ENCODE measurements around the gene SLC5A11.

Gene SLC5A11

DNA sequence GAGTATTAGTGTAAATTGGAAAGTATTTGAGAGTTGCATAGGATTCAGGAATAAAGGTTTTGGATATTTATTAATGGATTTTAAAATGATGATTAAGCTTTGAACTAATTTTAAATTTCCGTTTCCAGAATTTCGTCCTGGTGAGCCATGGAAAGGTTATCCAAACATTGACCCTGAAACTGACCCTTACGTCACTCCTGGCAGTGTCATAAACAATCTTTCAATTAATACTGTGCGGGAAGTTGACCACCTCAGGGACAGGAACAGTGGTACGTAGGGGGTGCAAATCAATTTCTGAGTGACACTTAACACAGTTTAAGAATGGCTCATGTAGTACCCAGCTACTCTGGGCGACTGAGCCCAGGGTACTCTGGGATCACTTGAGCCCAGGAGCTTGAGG is 29.1 kb upstream of the SLC5A11 start:
- TF ChIP-seq, protein P1, sequence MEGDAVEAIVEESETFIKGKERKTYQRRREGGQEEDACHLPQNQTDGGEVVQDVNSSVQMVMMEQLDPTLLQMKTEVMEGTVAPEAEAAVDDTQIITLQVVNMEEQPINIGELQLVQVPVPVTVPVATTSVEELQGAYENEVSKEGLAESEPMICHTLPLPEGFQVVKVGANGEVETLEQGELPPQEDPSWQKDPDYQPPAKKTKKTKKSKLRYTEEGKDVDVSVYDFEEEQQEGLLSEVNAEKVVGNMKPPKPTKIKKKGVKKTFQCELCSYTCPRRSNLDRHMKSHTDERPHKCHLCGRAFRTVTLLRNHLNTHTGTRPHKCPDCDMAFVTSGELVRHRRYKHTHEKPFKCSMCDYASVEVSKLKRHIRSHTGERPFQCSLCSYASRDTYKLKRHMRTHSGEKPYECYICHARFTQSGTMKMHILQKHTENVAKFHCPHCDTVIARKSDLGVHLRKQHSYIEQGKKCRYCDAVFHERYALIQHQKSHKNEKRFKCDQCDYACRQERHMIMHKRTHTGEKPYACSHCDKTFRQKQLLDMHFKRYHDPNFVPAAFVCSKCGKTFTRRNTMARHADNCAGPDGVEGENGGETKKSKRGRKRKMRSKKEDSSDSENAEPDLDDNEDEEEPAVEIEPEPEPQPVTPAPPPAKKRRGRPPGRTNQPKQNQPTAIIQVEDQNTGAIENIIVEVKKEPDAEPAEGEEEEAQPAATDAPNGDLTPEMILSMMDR (IDR thresholded peaks at IDR 0.05), result no peak

DNA sequence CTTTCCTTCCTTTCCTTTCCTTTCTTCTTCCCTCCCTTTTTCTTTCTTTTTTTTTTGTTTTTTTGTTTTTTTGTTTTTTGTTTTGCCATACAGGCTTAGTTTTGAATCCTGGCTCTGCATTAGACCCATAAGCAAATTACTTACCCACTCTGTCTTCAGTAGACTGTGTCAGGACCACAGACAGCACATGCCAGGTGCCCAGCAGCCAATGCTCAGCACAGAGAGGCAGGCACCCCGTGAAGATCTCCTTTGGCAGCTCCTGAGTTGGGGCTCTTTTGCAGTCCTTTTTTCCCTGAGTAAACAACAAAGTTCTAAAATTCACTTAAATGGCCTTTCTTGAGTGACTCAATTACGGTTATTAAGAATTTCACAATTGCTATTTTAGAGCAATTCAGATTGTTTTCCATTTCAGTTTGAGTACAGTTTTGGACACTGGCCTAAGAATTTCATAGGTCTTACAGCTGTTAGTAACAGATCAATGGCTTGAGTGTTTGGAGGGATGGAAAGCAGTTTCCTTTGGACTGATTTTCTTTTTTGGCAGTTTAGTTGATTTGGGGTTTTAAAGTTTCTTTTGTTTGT is 26.2 kb upstream of the SLC5A11 start:
- TF ChIP-seq, protein P1 (IDR thresholded peaks at IDR 0.05), result no peak

DNA sequence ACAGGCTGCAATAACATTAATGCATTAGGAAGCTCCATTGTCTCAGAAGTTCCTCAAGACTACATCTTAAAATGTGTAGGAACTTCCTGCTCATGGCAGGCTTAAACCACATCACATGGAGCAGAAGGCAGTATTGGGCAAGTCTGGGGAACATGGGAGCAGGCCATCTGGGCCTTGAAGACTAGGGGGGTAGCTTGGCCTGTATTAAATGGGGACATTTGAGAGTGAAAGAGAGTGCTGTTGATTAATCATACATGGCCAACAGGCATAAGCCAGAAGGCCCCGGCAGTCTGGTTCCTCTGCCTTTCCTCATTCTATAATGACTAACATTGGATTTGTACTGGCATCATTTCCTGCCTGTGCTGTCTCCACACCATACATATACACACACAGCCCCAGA is 25.2 kb upstream of the SLC5A11 start:
- TF ChIP-seq, protein P1 (IDR thresholded peaks at IDR 0.05), result no peak

DNA sequence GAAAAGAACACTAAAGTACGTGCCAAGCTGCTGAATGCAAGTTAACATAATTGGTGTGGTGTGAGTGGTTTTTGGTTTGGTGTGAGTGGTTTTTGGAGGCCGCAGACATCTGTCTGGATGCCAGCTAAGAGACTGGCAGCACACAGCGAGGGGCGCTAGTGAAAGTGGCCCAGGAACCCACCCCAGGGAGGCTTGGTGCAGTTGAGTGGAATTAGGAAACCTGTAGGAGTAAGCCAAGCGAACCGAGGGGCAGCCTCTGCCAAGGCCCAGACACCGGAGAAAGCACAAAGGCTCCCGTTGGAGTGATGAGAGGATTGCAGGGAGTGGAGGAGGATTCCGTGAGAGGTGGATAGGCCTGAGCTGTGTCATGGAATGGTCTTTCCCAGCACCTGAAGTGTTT is 24.6 kb upstream of the SLC5A11 start:
- TF ChIP-seq, protein P1 (IDR thresholded peaks at IDR 0.05), result no peak

DNA sequence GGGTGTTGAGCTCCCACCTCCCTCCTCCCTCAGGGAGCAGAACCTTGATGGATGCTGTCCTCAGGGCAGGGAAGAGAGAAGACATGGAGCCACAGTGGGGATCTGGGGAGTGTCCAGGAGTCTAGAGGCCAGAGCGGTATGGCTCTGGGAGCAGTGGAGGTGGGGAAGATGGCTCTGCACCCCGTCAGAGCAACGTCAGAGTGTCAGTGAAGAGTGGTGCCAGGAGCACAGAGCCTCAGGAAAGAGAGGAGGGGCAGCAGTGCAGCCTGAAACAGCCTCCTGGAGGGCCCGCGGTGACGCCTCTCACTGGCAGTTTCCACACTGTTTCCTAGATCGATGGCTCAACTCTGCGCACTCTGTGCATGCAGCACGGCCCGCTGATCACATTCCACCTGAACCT is 23.2 kb upstream of the SLC5A11 start:
- TF ChIP-seq, protein P1 (IDR thresholded peaks at IDR 0.05), result no peak

DNA sequence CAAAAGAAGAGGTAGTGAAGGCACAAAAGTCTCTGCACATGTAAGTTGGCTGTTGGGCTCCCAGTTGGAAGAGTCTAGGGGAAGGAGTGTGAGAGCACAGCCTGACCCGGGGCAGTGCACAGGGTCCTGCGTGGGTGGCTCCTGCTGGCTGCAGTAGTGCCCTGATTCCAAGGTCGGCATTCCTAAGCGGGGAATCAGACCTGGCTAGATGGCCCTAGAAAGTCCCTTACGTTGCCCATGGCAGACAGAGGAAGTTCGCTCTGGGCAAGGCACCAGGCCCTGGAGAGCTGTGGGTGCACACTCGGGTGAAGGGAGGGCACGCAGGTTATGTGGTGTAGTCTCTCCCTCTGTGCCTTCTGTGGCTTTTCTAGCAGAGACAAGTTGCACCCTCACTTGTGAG is 22.8 kb upstream of the SLC5A11 start:
- TF ChIP-seq, protein P1 (IDR thresholded peaks at IDR 0.05), result no peak

DNA sequence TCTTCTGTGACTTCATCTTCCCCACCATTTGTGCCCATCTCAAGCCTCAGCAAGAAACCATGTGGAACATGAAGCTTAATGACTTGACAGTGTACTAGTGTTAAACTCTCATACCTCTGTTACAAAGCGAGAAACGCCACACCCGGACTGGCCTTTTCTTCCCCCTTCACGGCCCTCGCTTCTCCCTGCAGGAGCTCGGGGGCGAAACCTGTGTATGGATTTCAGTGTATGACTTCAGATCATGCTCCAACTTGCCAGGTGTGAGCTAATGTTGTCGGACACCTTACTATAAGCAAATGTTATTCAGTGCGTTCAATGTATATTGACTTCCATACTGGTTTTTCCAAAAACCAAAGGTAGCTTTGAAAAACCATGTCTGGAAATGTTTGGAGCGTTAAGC is 20.1 kb upstream of the SLC5A11 start:
- TF ChIP-seq, protein P1 (IDR thresholded peaks at IDR 0.05), result no peak

DNA sequence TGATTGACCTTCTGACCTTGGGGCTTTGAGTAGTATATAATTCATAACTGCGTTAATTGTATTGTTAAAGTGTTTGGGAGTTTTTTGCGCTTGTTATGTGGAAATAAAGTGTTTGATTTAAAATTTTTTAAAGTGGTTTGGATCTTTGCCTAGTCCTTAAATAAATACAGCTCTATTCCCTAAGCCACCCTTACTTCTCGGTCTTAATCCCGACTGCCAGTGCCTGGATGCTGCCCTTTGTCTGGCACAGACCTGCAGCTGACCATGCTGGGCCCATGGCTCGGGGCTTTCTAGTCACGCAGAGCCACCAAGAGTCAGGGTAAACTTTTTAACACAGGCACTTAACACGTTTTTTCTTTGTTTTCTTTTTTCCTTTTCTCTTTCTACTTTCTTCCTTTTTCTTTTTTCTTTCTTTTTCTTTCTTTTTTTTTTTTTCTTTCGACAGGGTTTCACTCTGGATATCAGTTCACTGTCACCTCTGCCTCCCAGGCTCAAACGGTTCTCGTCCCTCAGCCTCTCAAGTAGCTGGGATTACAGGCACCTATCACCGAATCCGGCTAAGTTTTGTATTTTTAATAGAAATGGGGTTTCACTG is 19.6 kb upstream of the SLC5A11 start:
- TF ChIP-seq, protein P1 (IDR thresholded peaks at IDR 0.05), result no peak

All from LNCAP (cell line).